ENCODE data around the gene ANKS6.
A peak's percentile ranks its signal among the peaks of the same experiment; 100 is the strongest.

The ANKS6 gene

DNA sequence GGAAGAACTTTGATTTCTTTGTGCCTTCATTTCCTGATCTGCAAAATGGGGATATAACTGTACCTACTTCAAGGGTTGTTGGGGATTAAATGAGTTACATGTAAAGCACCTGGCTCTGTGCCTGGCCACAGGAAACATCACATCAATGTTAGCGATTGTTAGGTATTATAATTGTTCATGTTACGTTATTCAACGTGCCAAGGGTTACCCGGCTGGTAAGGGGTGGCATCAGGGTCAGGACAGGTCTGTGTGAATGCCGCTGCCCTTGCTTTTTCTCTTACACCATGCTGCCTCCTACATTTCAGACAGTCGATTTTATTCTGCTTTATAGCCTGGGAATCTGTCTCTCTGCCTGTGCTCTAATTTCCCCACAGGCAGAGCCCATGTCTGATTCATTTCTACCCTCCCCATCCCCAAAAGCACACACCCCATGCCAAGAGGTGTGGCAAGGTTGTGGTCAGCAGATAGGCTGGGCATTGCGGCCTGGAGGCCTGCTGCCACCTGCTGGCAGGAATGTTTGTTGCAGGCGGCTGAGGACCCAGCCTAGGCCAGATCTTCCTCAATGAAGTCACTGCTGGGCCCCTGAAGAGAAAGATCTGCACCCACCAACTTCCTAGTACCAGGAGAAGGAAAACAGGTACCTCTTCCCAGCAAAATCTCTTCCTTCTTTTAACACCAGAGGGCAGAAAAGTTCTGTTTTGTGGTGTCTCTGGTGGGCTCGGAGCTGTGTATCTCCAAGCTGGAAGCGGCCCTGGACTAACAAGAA is 5.3 kb downstream of the ANKS6 start:
- peak; percentile 94 for DNase-seq

DNA sequence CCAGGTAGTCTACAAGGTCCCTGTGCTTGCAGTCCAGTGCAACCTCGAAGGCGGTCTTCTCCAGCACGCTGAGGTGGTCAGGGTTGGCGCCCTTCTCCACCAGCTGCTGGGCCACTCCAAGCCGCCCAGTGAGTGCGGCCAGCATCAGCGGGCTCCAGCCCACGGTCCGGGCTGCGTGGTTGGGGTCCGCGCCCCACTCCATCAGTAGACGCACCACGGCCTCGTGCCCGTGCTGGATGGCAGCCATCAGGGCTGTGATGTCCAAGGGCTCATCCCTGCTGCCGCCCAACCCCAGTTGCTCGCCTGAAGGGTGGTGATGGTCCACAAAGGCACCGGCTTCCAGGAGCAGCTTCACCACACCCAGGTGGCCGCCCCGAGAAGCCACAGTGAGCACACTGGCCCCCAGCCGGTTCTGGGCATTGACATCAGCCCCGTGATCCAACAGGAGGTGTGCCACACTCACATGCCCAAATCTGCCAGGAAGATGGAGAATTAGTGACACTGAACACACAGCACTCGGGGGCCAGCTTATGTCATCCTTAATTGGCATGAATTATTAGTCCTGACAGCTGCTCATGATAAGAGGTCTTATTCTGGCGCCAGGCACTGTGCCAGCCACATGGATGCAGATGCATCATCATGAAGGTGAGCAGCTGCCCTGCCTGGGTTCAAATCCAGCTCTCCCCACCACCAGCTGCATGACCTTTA is 6.1 kb downstream of the ANKS6 start:
- DNase-seq = no peak

DNA sequence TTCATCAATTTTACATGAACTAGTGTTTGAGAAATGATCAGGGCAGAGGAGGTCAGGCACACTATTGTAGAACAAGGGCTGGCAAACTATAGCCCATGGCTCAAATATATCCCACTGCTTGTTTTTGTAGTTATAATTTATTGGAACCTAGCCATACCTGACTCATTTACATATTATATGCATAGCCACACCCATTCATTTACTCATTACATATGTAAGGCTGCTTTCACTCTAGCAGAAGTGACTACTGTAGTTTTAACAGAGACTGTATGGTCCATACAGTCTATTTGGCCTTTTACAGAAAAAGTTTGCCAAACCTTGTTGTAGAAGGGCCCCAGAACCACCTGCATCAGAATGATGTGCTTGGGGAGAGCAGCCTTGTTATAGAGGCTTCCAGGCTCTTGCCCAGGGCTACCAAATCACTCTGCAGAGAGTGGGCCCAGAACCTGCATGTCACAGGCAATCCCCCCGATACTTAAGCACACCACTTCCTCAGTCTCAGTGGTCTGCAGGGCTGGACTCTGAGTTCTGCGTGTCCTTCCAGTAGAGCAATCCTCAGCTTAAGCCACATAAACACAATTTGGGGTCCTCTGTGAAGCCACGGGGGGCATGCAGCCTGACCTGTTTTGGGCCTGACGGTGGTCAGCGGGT is 6.7 kb downstream of the ANKS6 start:
- DNase-seq = no peak

DNA sequence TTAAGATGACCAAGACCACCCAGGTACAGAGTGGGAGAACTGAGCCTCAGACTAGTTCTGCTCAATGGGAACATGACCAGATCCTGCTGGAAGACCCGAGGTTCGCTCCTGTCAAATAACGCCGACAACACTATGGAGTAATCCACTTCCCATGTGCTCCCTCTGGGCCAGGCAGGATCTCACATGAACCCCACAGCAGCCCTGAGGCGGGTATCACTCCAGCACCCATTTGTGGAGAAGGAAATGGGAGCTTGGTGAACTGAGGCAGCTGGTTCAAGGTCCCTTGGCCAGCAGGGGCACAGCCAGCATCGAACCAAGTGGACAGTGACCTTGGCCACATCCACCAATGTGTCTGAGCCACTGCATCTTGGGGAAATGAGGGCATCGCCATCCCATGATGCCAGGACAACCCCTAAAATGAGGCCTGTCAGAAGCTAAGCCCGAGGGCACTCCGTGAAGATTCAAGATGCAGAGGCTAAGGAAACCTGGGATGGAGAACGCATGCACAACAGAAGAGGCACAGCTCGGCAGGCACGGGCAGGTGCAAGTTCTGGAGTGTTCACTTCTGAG is 8.5 kb downstream of the ANKS6 start:
- no peak for DNase-seq

DNA sequence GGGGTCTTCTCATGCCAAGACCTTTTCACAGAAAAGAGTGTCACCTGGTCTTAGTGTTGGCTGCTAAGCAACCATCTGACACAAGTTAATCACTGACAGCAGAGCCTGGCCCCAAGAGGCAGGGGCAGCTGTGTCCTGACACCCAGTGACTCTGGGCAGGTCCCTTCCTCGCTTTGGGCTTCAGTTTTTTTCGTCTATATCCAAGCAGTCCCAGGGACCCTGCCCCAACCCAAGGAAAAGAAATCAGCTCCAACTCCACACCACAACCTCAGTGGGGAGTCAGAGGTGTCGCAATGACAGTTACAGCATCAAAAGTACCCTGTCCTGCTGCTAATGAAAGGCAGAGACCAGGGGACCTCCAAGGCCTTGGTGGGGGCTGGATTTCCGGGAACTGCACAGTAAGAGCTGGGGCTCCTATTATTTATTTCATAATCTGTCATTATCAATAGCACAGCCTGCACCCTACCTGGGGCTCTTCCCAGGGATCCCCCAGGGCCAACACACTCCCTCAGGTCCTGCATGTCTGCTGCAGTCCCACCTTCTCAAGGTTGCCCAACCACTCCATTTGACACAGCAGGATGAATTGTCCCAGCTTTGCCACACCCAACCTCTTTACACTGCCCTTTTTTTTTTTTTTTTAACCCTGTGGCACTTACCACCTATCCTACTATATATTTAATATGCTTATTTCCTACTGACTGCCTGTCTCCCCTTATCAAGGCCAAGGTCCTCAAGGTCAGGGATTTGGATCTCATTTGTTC is 9.4 kb downstream of the ANKS6 start:
- DNase-seq = no peak

DNA sequence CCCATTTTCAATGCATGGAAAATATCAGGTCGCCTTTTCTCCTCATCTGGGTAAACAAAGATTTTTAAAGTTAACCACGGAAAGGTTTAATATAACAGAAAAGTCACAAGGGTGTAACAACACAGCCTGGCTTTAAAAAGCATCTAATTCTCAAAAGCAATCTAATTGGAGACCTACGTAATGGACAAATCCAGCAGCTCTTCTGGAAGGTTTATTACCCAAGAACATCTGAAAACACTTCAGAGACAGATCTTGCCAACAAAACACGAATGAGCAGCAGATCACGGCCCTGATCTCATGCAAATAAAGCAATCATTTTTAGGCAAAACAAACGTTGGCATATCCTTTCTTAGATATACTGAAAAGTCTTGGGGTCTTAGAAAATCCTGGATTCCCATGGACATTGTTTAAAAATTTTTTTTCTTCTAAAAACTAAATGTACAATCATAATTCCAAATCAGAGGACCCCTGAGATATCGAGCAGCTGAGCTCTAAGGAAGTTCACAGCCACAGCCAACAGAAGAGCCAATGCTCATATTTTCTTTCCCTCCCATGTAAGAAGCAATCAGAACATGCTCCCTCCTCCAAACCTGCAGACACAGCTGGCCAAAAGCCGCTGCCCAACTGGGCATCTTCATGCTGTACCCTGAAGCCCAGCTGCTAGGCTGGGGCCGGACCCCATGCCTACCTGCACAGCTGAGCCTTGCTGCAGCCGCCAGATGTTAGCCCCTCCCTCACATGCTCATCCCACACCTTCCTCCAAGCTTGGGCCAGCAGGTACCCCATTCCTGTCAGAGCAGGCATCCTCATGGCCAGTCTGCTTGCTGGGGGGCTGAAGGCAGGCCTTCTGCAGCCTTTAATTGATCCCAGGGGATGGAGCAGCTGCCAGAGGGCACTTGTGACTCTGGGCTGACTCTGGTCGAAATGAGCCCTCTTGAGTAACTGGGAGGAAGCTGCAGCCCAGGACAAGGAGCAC is 11.2 kb downstream of the ANKS6 start:
- DNase-seq = no peak

DNA sequence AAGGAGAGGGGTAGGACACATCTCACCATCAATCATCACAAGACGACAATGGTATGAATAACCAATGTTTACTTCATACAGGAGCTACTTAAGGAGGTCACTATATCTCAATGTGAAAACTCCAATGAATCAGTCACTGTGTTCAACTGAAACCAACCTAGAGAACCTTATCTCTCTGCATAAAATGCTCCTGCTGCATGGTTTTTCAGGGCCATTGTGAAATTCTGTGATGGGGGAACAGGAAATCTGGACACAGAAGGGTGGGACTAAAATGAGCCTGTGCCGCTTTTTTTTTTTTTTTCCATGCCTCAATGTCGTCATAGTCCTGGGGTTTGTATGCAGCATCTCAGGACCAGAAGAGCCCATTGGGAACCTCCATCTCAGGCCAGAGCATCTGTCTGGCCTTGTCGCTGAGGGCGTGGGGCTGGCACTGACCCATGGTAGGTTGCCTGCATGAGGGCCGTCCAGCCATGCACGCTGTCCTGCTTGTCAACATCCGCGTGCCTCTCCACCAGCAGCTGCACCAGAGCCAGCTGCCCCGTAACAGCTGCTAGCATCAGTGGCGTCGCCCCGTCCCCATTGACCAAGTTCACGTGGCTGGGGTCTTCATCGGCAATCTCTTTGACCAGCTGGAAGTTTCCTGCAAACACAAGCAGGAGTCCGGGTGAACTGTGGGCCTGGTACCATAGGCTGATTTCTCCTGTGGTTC is 12.7 kb downstream of the ANKS6 start:
- no peak for DNase-seq

DNA sequence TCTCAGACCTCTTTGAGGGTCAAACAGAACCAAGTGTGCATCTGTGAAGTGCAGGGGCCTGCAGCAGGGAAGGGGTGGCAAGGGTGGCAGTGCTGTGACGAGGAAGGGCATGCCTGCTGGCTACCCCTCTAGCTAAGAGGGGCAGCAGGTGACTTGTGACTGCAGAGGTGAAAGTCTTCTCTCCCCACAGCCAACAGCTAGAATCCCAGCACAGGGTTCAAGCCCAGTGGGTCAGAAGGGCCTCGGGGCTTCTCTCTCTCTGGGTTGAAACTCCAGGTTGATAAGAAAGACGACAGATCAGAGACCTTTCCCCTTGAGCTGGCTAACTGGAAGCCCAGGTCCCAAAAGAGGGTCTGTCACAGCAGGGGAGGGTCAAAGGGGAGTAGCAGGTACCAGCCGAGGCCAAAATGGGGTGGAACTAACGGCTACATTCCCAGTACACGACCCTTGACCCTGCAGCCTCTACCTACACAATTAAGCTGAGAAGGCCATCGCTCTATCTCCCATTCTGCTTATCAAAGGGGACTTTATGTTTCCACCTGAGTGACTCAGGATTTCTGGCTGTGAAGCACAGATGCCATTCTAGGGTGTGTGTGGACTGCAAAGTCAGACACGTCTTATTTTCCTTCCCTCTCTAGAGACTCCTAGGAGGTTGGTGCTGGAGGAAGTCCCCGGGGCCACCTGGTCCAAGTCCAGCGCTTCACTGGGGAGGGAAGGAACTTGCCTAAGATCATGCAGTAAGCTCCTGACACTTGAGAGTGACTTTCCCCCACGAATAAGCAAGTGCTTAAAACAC is 14.6 kb downstream of the ANKS6 start:
- no peak for DNase-seq

DNA sequence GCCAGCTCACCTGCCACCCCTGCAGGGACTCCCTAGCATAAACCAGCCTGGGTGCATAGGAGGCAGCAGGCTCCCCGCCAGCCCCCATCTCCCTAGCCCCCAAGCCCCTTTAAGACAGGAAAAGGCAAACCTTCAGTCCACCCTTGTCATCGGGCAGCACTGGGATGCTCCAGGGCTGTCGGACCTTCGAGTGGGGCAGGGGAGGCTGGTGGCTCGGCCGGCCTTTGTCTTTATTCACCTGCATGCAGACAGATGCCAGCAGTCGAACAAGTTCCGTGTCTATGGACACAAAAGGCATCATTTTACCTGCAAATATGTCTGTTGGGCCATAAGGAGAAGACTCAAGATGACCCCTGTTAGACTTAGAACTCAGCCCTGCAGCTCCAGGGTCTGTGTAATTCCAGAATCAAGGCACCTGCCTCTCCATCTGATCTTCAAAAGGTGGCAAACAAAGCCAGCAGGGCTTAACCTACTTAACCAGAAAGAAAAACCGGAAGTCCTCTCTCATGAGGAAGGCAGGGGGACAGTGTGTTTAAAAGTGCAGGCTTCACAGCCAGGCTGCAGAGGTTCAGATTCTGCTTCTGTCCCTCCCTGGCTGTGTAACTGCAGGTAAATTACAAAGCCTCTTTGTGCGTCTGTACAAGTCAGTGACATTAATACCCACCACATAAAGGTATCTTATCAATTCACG is 16.2 kb downstream of the ANKS6 start:
- DNase-seq = no peak

DNA sequence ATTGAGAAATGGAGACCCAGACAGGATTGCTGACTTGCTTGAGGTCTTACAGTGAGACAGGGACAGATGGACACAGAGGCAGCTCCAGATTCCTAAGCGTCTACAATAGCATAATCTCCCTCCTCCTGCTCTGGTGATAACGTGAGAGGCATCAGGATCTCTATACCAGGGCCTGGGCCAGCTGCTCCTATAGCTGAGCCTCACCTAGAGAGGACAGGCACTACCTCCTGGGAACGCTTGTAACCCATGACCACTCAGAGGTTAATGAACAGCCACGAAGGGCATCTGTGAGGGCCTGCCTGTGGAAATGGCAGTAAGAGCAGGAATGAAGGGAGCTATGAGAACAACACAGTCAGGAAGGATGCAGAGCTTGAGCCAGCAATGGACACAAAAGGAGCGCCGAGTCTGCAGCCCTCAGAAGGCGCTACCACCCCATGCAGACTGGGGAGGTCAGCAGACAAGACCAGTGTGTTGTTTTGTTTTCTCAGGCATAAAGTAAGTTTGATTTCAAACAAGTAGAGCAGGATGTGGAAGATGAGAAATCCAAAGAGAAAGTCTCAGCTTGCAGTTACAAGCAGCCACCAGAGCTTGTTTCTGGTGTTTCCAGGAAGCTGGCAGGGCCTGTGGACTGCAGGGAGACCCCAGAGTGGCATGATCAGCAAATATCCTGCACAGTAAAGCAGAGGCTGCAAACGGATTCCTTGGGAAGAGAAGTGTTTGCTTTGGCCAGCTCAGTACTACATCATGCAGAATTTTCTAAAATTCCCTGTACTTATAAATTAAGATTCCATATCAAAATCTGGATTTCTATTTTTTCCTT is 17.4 kb downstream of the ANKS6 start:
- no peak for DNase-seq

DNA sequence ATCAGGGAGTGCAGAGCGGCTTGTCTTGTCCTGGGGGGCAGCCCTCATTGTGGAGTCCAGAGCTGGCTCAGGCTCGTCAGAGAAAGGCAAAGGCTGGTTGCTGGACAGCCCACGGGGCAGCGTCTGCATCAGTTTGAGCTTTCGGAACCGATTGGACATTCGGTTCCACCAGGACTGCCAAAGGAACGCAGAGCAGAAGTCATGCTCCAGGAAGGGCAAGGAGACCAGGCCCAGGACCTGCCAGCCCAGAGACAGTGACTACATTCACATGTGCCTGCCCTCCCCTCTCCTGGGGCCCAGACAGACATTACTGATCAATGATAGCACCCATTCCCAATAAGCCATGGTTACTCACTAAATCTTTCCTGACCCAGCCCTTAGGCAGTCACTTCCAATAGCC is 18.1 kb downstream of the ANKS6 start:
- DNase-seq = no peak

DNA sequence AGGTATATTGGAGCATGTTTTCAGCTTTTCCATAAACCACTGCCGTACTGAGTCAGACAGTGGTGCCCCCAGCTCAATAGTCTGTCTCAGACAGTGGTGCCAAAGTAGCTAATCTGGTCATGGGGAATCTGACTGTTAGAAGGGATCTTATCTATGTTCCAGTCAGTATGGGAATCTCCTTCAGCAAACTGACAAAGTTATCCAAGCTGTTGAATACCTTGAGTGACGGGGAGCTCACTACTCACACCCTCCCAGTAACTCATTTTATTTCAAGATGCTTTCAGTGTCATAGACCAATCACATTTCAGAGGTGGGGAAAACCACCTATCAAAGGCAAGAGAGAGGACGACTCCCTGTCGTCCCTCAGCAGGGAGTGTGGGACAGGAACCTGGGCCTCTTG is 18.7 kb downstream of the ANKS6 start:
- no peak for DNase-seq

DNA sequence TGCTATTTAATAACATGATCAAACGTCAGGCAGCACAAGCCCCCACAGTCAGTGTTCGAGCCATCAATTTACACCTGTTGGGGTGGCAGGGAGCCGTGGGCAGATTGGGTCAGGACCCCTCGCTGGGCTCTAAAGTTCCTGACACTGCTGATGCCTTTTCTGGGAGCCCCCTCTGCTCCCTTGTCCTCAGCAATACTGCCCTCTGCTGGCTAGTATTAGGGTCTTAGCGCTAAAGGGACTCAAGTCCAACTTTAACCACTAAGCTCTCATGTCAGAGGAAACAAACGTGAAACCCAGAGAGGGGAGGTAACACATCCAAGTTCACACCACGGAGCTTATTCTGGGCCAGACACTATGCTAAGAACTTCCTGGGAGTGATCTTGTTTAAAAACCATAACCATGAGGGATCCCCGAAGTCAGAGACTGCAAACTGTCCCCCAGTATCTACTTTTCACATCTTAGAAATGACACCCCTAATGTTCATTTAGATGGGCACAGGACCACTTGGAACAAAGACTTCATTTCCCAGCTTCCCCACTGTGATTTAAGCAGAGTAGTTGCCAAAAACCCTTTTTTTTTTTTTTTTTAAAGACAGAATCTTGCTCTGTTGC is 20.4 kb downstream of the ANKS6 start:
- DNase-seq = peak; percentile 66

DNA sequence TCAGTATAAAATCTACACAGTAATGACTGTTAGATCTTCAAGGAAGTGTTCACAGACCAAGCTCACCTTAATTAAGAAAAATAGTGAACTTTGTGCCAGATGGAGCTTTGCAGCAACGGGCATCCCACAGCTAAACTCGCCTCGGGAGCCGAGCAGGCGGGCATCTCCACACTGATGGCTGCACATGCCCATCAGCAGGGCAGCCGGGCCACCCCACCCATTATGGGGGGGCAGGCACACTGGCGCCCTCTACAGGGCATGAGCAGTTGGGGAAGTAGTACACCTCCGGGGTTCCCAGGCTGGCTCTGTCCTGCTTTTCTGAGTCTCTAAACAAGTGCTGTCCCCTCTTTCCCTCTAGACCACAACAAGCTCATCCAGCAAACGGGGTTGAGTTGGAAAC is 21.6 kb downstream of the ANKS6 start:
- no peak for DNase-seq

DNA sequence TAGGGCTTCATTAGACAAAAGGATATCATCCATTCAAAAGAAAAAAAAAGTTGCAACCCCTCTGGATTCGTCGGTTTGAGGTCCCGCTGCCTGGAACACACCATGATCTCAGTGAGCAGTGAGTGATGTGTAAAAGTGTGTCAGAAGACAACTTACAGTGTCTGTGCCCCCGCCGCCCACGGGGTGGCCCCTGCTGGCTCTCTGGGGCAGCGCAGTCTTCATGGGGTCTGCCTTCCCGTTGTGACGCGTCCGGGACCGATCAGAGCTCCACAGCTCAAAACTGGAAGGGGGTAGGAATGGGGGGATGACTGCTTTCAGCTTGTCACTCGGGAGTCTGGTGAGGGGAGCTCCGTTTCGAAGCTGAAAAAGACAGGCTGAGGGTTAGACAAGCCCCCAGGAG is 22.6 kb downstream of the ANKS6 start:
- no peak for DNase-seq

DNA sequence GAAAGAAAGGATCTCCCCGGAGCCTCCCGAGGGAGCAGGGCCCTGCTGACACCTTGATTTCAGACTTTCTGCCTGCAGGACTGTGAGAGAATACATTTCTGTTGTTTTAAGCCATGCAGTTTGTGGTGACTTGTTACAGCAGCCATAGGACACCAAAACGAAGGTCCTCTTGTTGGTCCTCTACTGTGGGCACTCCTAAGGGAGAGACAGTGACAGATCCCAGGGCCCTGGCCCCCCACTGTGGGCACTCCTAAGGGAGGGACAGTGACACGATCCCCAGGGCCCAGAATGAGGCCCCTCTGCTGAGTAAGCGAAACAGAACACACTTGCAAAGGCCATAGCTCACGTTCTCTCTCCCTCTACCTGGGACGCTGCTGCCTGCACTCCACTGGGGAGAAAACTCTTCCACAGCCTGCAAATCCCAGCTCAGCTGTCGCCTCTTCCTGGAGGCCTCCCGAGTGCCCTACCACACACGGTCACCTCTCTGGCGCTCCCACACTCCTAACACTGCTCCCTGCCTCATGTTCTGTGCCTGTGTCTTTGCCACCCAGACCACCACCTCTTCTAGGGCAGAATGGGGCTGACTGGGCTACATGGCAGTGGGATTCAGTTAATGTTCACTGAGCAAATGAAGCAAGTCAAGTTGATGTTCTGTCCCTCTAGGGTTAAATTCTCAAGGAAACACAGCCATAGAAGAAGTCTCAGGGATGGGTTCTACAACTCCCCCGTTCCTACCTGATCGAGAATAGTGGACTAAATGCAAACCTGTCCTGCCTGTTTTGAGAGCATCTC is 23.8 kb downstream of the ANKS6 start:
- DNase-seq = no peak

DNA sequence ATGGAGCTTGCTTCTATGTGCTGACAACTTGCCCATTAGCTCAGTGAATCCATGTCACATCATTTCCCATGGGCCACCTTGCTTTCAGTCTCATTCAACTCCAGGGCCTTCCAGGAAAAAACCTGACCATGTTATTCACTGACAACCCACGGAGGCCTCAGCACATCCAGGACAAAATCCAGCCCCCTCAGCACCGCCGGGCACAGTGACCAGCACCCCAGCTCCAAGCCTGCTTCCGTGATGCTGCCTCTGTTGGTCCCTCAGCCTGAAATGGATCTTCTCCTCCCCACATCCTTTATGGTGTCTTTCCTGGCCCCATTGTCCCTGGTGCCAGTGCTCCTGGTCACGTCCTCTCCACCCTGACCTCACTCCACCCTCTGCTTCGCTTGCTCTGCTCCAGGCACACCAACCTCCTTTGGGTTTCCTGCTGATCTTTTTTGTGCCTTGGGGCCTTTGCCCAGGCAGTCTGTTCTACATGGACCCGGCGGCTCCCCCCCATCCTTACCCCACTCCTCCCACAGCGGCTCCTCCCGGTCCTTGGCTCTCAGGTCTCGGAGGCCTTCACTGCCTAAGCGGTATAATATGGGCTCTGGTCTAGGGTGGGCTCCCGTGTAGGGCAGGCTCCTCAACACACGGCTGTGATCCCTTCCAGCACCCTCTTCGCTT is 25.0 kb downstream of the ANKS6 start:
- no peak for DNase-seq

Data from fibroblast of skin of right biceps (primary cell).